Endothelial cell of umbilical vein (primary cell): ENCODE results near the gene MCTP2. TPM values are rescaled to one million over a fixed set of nuclear protein-coding genes. Genes with fewer than 3 reads are reported as not detected.

ENCODE experiments used
- BruUV-seq: library from RNA; stranded (reverse); fragments of 400-500 nt; replicated peaks from 2 replicates; lab custom pipeline; 2021; lab: Mats Ljungman, UMichigan
- CTCF ChIA-PET: fragments of 300-600, 350-600 bp; sonication (Branson Sonifier 250); formaldehyde crosslinking; loops from one replicate; lab custom pipeline; 2021; ENCODE audit warnings: antibody characterized with exemption, inconsistent platforms; lab: Charles Lee
- POLR2A ChIA-PET: fragments of 300-600, 350-600 bp; sonication (Branson Sonifier 250); formaldehyde crosslinking; loops from one replicate; lab custom pipeline; 2021; ENCODE audit warnings: antibody characterized with exemption, inconsistent platforms; lab: Charles Lee
- DNase-seq: peaks from one replicate; pipeline ENCODE4 v3.0.0-alpha.2; 2011; ENCODE audit warnings: low read depth, low spot score
- FAIRE-seq: peaks from 2 replicates; lab custom pipeline; 2011; peaks lifted over from hg19 to GRCh38; lab: Jason Lieb, UNC
- H2AFZ ChIP-seq: 2 replicates; pipeline ENCODE4 v1.6.0; 2012; ENCODE audit warnings: low read depth, low read length, control low read depth, inconsistent platforms
- H3K27ac ChIP-seq: 2 replicates; pipeline ENCODE4 v1.5.1; 2011; ENCODE audit warnings: low read depth, mild to moderate bottlenecking, control low read depth, low read length, moderate library complexity; ENCODE audit not compliant: insufficient read depth
- H3K27me3 ChIP-seq, 2 experiments: 2 replicates each; pipeline versions ENCODE4 v1.6.0 to v1.6.1; 2011; ENCODE audit warnings: low read length in 2 of 2, mixed read lengths in 1 of 2; ENCODE audit not compliant: control insufficient read depth in 2 of 2, insufficient read depth in 2 of 2
- H3K36me3 ChIP-seq, 2 experiments: 2 replicates in 1 of 2; 3 replicates in 1 of 2; pipeline ENCODE4 v1.5.1; 2011; ENCODE audit warnings: low read length in 2 of 2, mild to moderate bottlenecking in 1 of 2, moderate library complexity in 1 of 2; ENCODE audit not compliant: control insufficient read depth in 2 of 2, insufficient read depth in 2 of 2; ENCODE audit errors: extremely low read depth in 1 of 2
- H3K4me1 ChIP-seq: 3 replicates; pipeline ENCODE4 v1.5.1; 2011; ENCODE audit warnings: mild to moderate bottlenecking, low read length; ENCODE audit not compliant: control insufficient read depth, insufficient read depth; ENCODE audit errors: extremely low read depth
- H3K4me2 ChIP-seq: 2 replicates; pipeline ENCODE4 v1.6.1; 2011; ENCODE audit warnings: low read length, control low read depth, mixed read lengths; ENCODE audit not compliant: insufficient read depth
- H3K4me3 ChIP-seq, 3 experiments: fragments of 200-600 bp in 1 of 3; sonication (generic), shearing (Covaris generic) in 1 of 3; replicated peaks in 1 of 3; 2 replicates each; pipeline ENCODE4 v1.5.1; 2011 to 2016; ENCODE audit warnings: control low read depth in 3 of 3, low read length in 3 of 3, mild to moderate bottlenecking in 2 of 3, inconsistent platforms in 1 of 3, low read depth in 1 of 3, moderate library complexity in 1 of 3; ENCODE audit not compliant: insufficient read depth in 1 of 3
- H3K79me2 ChIP-seq: 2 replicates; pipeline ENCODE4 v1.6.0; 2012; ENCODE audit warnings: low read length, inconsistent platforms; ENCODE audit not compliant: control insufficient read depth, insufficient read depth
- H3K9ac ChIP-seq: replicated peaks from 2 replicates; pipeline ENCODE3; 2011; ENCODE audit warnings: low read length, control low read depth; ENCODE audit not compliant: insufficient read depth; ENCODE audit errors: extremely low read depth
- H3K9me1 ChIP-seq: replicated peaks from 3 replicates; pipeline ENCODE4 v1.6.0; 2011; ENCODE audit warnings: mild to moderate bottlenecking, low read length; ENCODE audit not compliant: control insufficient read depth, insufficient read depth; ENCODE audit errors: extremely low read depth
- H3K9me3 ChIP-seq: replicated peaks from 2 replicates; pipeline ENCODE4 v1.5.1; 2012; ENCODE audit warnings: low read length, inconsistent platforms; ENCODE audit not compliant: control insufficient read depth, insufficient read depth
- H4K20me1 ChIP-seq: replicated peaks from 2 replicates; pipeline ENCODE3; 2011; ENCODE audit warnings: mild to moderate bottlenecking, low read length; ENCODE audit not compliant: control insufficient read depth, insufficient read depth; ENCODE audit errors: extremely low read depth
- CTCF ChIP-seq, 2 donors: IDR thresholded peaks; 1 replicate in 1 of 2; 2 replicates in 1 of 2; pipeline ENCODE4 v1.5.1; 2011; ENCODE audit warnings: low read length in 2 of 2, mild to moderate bottlenecking in 2 of 2, moderate library complexity in 2 of 2, control low read depth in 1 of 2, inconsistent platforms in 1 of 2, low read depth in 1 of 2; ENCODE audit not compliant: insufficient read depth in 1 of 2; ENCODE audit errors: extremely low read depth in 1 of 2
- EZH2 ChIP-seq: IDR thresholded peaks from 2 replicates; pipeline ENCODE4 v1.6.1; 2012; ENCODE audit warnings: borderline replicate concordance, low read depth, mild to moderate bottlenecking, moderate library complexity, low read length, inconsistent platforms; ENCODE audit not compliant: severe bottlenecking
- FOS ChIP-seq: IDR thresholded peaks from 2 replicates; pipeline ENCODE4 v1.6.1; 2011; ENCODE audit warnings: mild to moderate bottlenecking, low read length, moderate library complexity, borderline replicate concordance; ENCODE audit not compliant: insufficient read depth
- GATA2 ChIP-seq: IDR thresholded peaks from 2 replicates; pipeline ENCODE4 v1.7.0; 2011; ENCODE audit warnings: low read depth, mild to moderate bottlenecking, moderate library complexity, mixed read lengths, low read length; ENCODE audit not compliant: insufficient read length, insufficient read depth
- JUN ChIP-seq: IDR thresholded peaks from 2 replicates; pipeline ENCODE4 v1.6.1; 2011; ENCODE audit warnings: borderline replicate concordance, low read depth; ENCODE audit not compliant: insufficient read length, insufficient read depth
- MAX ChIP-seq: IDR thresholded peaks from 2 replicates; pipeline ENCODE4 v1.6.1; 2011; ENCODE audit not compliant: insufficient read depth, insufficient read length
- MYC ChIP-seq: IDR thresholded peaks from one replicate; pipeline ENCODE4 v1.6.1; 2011; ENCODE audit warnings: mild to moderate bottlenecking, low read depth, low read length
- POLR2A ChIP-seq: IDR thresholded peaks from 2 replicates; pipeline ENCODE4 v1.6.1; 2012; ENCODE audit warnings: low read depth, mild to moderate bottlenecking, control low read depth, low read length
- POLR2AphosphoS5 ChIP-seq: IDR thresholded peaks from 2 replicates; pipeline ENCODE4 v1.6.1; 2012; ENCODE audit warnings: low read depth, mild to moderate bottlenecking, control low read depth, low read length, moderate library complexity; ENCODE audit not compliant: insufficient read depth
- dilution Hi-C: fragments of 300-500 bp; cut with MboI; formaldehyde crosslinking; loops from one replicate; pipeline ENCODE4 v1.15.0; 2019; ENCODE audit warnings: low sequenced_read_pairs; ENCODE audit not compliant: extremely low pct_ligation_motif_present
- intact Hi-C: fragments of 100-400 bp; cut with micrococcal nuclease; formaldehyde crosslinking; loops from one replicate; pipeline ENCODE4 v1.10.0; 2022
- polyA plus RNA-seq, 4 experiments: library from polyadenylated mRNA; depleted of rRNA in 3 of 4; stranded (reverse) in 3 of 4; unstranded in 1 of 4; fragments of >200 nt; gene quantifications; 2 replicates each; pipeline versions ENCODE4 v1.2.1 to v1.2.3, GENCODE V29; 2011 to 2012; ENCODE audit warnings: missing spikeins in 1 of 4
- total RNA-seq: library from RNA; stranded (reverse); gene quantifications from 2 replicates; pipeline ENCODE4 v1.2.3, GENCODE V29; 2021

Gene MCTP2
- total and polyA plus RNA-seq, 2 donors (not counting 3 experiments of a cell fraction or from before 2014, with no cell fraction given) = 0.01 to 0.75 TPM

- H3K9me3 ChIP-seq = no peaks in the 10 kb centered on the region
- H3K27me3 ChIP-seq = no peaks in the 10 kb centered on the region
- POLR2A ChIA-PET = no interaction called here
- CTCF ChIA-PET = no interaction called here
- H3K9ac ChIP-seq = no peak overlapping the region
- H3K4me3 ChIP-seq = no peak overlapping the region
- H3K27ac ChIP-seq = no peak overlapping the region
- H3K9me1 ChIP-seq = no peaks in the 10 kb centered on the region
- no peak overlapping the region for H2AFZ ChIP-seq
- BruUV-seq = no TSS peak
- no peak overlapping the region for H3K4me2 ChIP-seq
- H3K79me2 ChIP-seq = no peaks in the 10 kb centered on the region
- no peaks in the 10 kb centered on the region for H4K20me1 ChIP-seq
- TF ChIP-seq POLR2A = no peak
- no peak for TF ChIP-seq JUN
- no peak for TF ChIP-seq FOS
- no peak for TF ChIP-seq MYC
- H3K36me3 ChIP-seq = no peaks in the 10 kb centered on the region
- no peak for DNase-seq
- H3K4me1 ChIP-seq = no peaks in the 10 kb centered on the region
- dilution Hi-C loops (no loop called here), intact Hi-C loops (no loop called here)
- FAIRE-seq = peak; percentile 21
Measured at GRCh38 chr15:94385441-94385840, 154.1 kb downstream of the MCTP2 start.

GRCh38 chr15:94386351-94386750 lies 155.0 kb downstream of the MCTP2 start:
- Histone ChIP-seq H3K4me2 (no peak overlapping the region), H3K9me1 (no peaks in the 10 kb centered on the region), H2AFZ (no peak overlapping the region), H3K9me3 (no peaks in the 10 kb centered on the region), H3K27ac (no peak overlapping the region), H3K4me3 (no peak overlapping the region), H4K20me1 (no peaks in the 10 kb centered on the region), H3K4me1 (no peaks in the 10 kb centered on the region), H3K27me3 (no peaks in the 10 kb centered on the region), H3K79me2 (no peaks in the 10 kb centered on the region), H3K36me3 (no peaks in the 10 kb centered on the region), H3K9ac (no peak overlapping the region)
- DNase-seq (no peak), FAIRE-seq (no peak)
- ChIA-PET CTCF (no interaction called here), POLR2A (no interaction called here)
- BruUV-seq = no TSS peak
- TF ChIP-seq FOS = no peak
- TF ChIP-seq GATA2 = no peak
- no peak for TF ChIP-seq MYC
- no peak for TF ChIP-seq JUN
- TF ChIP-seq EZH2 = no peak
- no peak for TF ChIP-seq POLR2A
- no peak for TF ChIP-seq POLR2AphosphoS5
- TF ChIP-seq CTCF (IDR thresholded peaks at IDR 0.05; ENCODE audit: extremely low read depth in 1 of 2, insufficient read depth in 1 of 2, low read depth in 1 of 2, low read length in 2 of 2) = no peak
- TF ChIP-seq MAX = no peak
- dilution Hi-C loops (no loop called here), intact Hi-C loops (no loop called here)
